A673 (cell line): ENCODE measurements around the gene IRAK3.
"Not testable (repeated sequence)": the region's sequence is repeated elsewhere in the genome, so short reads cannot be mapped to it uniquely, and the experiment has no call there.

Source experiments
- CTCF ChIP-seq: fragments of 300-800, 200-600 bp; sonication (generic); conservative IDR thresholded peaks from 2 replicates; pipeline ENCODE4 v1.5.1; 2017; ENCODE audit warnings: low read depth, mild to moderate bottlenecking, antibody characterized with exemption, low read length, moderate library complexity, mixed read lengths
- EZH2 ChIP-seq: fragments of 200-600 bp; sonication (generic); IDR thresholded peaks from 2 replicates; pipeline ENCODE4 v1.6.1; 2017; ENCODE audit warnings: borderline replicate concordance, low read depth, mild to moderate bottlenecking, mixed read lengths, antibody characterized with exemption, low read length; ENCODE audit not compliant: poor library complexity, severe bottlenecking

DNA sequence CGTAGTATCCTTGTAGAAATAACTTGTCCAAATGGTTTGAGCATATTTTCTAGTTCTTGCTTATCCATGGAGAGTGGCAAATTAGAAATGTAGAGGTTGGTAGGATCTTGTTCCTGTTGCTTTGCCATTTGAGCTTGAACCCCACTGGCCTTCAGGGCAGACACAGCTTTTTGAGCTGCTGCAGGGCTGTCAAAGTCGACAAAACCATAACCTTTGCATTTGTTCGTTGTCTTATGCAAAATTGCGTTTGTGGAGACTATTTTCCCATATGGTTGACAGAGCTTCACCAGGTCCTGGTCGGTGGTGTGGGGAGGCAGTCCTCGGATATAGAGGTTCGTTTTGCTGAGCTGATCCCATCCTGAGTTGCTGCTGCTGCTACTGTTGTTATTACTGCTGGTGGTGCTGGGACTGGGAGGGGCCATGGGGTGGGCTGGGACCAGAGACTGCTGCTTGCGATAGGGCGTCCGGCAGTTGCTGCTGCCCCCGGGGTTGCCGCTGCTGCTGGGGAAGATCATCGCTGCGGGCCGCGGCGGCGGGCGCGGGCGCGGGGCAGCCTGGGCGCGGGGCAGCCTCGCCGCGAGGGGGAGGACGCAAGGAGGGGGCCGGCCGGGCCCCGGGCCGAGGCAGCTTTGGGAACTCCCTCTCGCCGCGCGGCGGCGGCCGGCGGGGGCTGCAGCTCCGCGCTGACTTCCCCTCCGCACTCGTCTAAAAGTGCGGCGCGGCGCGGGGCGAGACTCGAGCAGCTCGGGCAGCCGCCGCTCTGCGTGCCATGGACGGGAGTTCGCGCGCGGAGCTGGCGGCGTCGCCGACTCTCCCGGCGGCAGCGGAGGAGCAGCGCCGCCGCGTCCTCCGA lies 46.0 kb downstream of the IRAK3 start:
- not testable (repeated sequence) for TF ChIP-seq EZH2, CTCF
